Activated CD8-positive, alpha-beta memory T cell treated with anti-CD3 and anti-CD28 coated beads for 36 hours (primary cell): ENCODE data around the gene FRYL. TPM values are rescaled to one million over a fixed set of nuclear protein-coding genes. Genes with fewer than 3 reads are reported as not detected.
"Not testable (repeated sequence)": the region's sequence is repeated elsewhere in the genome, so short reads cannot be mapped to it uniquely, and the experiment has no call there.

Source experiments
- CTCF ChIA-PET: fragments of 350-600 bp; sonication (Branson Sonifier 250); formaldehyde crosslinking; loops from one replicate; lab custom pipeline; 2021; ENCODE audit warnings: antibody characterized with exemption; lab: Charles Lee
- POLR2A ChIA-PET: fragments of 350-600 bp; sonication (Branson Sonifier 250); formaldehyde crosslinking; loops from one replicate; lab custom pipeline; 2021; ENCODE audit warnings: antibody characterized with exemption; lab: Charles Lee
- total RNA-seq, 2 experiments: library from RNA; stranded (reverse); gene quantifications; one replicate each; pipeline ENCODE4 v1.2.3, GENCODE V29; 2021

FRYL gene
- total RNA-seq, 2 experiments from 2014 or later, result 68.7 to 77.1 TPM

DNA sequence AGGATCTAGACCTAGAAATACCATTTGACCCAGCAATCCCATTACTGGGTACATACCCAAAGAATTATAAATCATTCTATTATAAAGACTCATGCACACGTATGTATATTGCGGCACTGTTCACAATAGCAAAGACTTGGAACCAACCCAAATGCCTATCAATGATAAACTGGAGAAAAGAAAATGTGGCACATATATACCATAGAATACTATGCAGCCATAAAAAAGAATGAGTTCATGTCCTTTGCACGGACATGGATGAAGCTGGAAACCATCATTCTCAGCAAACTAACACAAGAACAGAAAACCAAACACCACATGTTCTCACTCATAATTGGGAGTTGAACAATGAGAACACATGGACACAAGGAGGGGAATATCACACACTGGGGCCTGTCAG is 97.2 kb downstream of the FRYL start:
- CTCF ChIA-PET, POLR2A ChIA-PET: not testable (repeated sequence)

DNA sequence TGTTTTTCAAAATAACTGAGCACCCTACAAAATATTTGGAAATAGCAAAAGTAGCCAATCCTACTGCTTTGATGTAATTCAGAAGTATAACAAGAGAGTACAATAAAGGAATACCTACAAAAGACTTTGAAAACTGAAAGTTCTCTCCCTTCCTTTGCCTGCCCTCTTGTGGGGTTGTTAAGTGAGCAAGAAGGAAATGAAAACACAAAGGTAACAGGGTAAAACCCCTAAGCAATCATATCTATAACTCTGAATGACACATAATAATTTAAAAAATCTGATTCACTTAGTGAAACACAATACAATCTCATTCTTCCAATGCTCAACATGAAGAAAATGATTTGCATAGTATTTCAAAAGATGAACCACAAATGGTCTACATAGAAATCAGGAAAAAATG is 98.2 kb downstream of the FRYL start:
- ChIA-PET CTCF (interaction anchor here (0.7 kb wide), 1 partner anchor 57 kb away, joined by 5 read pairs; no protein-coding TSS in a partner anchor), POLR2A (no interaction called here)

- POLR2A ChIA-PET, result no interaction called here
Measured at GRCh38 chr4:48680848-48681568, 99.1 kb downstream of the FRYL start.

GRCh38 chr4:48673537-48673936 is 106.5 kb downstream of the FRYL start:
- ChIA-PET CTCF (no interaction called here), POLR2A (no interaction called here)

More at GRCh38 chr4:48680848-48681568, 99.1 kb downstream of the FRYL start:
- CTCF ChIA-PET, result interaction anchor here (0.7 to 1.3 kb wide), 2 partner anchors 58 to 103 kb away, joined by 4 to 5 read pairs; no protein-coding TSS in a partner anchor

DNA sequence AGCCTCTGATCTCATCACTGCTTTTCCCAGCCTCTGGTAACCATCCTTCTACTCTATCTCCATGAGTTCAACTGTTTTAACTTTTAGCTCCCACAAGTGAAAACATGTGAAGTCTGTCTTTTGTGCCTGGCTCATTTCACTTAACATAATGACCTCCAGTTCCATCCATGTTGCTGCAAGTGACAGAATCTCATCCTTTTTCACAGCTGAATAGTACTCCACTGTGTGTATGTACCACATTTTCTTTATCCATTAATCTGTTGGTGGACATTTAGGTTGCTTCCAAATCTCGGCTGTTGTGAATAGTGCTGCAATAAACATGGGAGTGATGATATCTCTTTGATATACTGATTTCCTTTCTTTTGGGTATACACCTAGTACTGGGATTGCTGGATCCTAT is 109.5 kb downstream of the FRYL start:
- ChIA-PET CTCF (no interaction called here), POLR2A (no interaction called here)

DNA sequence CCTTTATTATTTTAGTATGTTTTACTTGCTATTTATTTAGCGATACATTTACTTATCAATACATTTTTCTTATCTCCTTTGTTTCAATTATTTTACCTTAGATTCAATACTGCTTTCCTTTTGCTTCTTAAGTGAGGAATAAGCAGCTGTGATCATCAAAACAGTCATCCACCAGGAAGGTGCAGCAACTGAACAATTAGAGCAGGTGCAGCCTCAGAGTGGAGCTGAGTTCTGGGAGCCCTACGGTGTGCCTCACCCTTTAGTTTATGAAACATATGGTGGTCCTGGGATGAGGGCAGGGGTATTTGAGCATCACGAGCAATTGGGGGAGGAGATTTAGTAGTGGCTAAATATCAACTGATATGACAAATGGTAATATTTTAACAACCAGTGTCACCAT is 111.0 kb downstream of the FRYL start:
- ChIA-PET POLR2A (no interaction called here), CTCF (no interaction called here)

GRCh38 chr4:48668254-48669017 is 111.6 kb downstream of the FRYL start:
- POLR2A ChIA-PET, result no interaction called here

GRCh38 chr4:48667148-48667547 is 112.9 kb downstream of the FRYL start:
- CTCF ChIA-PET, result no interaction called here

More at GRCh38 chr4:48668254-48669017, 111.6 kb downstream of the FRYL start:
- CTCF ChIA-PET, result no interaction called here

DNA sequence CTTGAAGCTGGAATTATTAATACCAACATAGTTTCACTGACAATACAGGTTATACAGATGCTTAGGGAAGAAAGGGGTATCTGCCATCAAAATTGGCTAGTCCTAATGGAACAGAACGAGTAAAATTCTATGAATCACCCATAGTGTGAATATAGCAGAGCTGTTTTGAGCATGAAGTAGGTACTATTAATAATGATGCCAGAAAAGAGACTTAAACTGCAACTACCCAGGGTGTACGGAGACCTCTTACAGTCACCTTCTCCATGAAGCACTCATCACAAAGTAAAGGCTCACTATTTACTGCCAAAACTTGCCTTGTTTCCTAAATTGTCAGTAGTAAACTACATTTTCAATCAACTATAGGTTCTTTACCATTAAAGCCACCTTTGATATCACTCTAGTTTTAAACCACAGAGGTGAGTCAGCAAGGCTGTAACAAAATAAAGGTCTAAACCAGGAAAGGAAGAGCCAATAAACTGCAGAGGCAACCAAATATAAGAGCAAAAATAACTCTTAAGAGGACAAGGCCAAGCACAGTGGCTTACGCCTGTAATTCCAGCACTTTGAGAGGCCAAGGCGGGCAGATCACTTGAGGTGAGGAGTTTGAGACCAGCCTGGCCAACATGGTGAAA is 114.4 kb downstream of the FRYL start:
- ChIA-PET CTCF (no interaction called here), POLR2A (no interaction called here)

More at GRCh38 chr4:48667148-48667547, 112.9 kb downstream of the FRYL start:
- POLR2A ChIA-PET, result no interaction called here

- POLR2A ChIA-PET, result no interaction called here
- CTCF ChIA-PET, result no interaction called here
Measured at GRCh38 chr4:48664938-48665337, 115.1 kb downstream of the FRYL start.

DNA sequence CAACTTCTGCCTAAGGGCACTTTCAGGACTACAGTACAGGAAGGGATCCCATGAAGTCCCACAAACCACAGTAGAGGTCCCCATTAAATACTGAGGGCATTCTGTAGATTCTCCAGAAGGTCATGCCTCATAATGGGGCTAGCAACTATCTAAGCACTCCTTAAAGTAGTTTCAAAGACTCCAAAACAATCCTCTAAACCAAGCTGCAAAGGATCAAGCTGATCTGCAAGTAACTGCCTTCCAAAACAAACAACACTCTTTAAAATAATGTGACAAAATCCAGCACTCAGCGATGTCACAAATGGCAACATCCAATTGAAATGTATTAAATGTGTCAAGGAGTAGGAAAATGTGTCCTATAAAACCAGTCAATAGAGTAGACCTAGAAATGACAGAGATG is 118.7 kb downstream of the FRYL start:
- POLR2A ChIA-PET, result no interaction called here
- CTCF ChIA-PET, result no interaction called here

DNA sequence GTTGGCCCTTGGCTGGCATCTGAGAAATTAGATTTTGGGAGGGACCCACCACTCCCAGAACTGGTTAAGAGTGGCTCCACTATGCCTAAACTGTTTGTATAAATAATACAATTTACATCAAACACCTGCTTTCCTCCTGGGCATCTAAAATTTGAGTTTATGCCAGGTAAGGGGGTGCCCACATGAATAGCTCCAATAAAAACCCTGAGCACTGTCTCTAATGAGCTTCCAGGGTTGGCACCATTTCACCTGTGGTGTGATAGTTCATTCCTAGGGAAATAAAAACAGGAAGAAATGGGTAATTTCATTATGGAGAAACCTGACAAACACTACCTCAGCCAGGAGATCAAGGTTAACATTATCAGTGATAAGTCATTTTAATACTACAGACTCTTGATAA is 119.7 kb downstream of the FRYL start:
- ChIA-PET CTCF (no interaction called here), POLR2A (no interaction called here)

DNA sequence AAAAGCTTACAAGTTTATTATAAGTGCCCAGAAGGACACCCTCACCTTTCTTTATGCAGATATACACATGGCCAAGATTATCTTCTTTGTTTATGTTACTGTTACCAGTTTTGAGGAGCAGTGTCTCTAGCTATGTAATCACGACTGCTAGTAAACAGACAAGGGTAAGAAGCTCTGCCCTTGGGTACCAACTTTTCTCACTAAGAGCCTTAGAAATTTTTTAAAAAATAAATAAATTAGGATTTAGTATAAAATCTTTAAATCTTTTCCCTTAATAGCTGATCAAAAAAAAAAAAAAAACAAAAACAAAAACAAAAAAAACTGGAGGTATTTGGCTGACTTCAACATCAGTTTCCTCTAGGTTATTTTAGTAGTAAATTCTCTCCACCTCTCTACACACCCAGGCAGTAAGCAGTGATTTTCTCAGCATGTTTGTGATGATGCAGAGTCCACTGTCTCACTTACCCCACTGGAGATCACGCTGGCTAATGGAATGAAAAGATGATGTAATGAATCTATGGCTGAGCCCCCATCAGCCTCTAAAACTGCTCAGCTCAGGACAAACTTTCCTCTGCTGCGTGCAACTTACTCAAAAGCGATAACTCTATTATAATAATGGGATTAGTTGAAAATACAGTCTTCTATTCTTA is 125.9 kb downstream of the FRYL start:
- ChIA-PET CTCF (no interaction called here), POLR2A (interaction anchor here (1.3 kb wide), 1 partner anchor 21 kb away, joined by 4 read pairs; no protein-coding TSS in a partner anchor)

DNA sequence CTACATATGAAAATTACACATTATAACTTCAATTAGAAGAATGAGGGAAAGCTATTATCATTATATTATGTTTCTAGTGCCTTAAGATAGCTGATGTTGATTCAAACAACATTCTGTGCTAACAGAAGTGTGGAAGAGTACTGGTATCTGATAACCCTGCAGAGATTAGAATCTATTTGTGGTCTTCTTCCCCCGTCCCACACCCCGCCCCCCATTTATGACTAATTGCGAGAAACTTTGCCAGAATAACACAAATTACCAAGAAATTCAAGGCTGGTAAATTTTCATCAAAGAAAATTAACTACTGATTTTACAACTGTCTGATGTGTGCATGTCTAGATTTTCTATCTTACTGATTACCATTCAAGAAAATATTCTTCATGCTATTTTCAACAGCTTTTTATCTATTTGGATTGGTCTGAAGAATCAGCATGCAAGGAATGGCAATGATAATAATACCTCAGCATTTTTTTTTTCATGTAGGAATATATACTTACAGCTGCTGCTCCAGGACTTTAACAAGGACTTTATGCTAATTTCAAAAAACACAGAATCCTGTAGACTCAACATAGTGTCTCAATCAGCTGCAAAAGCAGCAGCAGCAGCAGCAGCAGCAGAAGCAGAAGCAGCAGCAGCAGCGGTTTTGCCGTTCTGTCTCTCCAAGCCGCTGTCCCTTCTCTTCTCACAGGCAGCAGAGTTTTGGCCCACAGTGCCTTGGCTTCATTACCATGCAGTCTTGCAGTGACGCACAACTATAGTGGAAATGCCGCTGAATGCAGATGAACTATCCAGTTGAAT is 126.7 kb downstream of the FRYL start:
- ChIA-PET CTCF (interaction anchor here (0.6 kb wide), 1 partner anchor 10 kb away, joined by 3 read pairs; no protein-coding TSS in a partner anchor), POLR2A (no interaction called here)

- CTCF ChIA-PET, result no interaction called here
- POLR2A ChIA-PET, result no interaction called here
Measured at GRCh38 chr4:48651914-48652313, 128.2 kb downstream of the FRYL start.

DNA sequence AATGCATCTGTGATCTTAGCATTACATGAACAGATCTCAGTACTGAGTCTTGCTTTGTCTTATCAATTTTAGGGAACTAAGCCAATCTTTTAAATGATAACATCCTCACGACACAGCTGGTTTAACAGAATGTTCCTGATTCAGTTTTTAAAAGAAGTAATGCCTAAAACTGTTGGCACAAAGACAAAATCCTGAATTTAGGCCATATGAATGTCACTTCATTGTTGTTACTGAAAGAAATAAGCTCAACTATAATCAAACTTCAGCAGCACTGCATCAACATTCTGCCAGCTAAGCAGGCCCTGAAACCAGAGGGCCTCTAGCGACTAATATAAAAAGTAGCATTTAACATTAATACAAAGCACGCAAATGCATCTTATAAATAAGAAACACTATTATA is 130.6 kb downstream of the FRYL start:
- CTCF ChIA-PET, result no interaction called here

DNA sequence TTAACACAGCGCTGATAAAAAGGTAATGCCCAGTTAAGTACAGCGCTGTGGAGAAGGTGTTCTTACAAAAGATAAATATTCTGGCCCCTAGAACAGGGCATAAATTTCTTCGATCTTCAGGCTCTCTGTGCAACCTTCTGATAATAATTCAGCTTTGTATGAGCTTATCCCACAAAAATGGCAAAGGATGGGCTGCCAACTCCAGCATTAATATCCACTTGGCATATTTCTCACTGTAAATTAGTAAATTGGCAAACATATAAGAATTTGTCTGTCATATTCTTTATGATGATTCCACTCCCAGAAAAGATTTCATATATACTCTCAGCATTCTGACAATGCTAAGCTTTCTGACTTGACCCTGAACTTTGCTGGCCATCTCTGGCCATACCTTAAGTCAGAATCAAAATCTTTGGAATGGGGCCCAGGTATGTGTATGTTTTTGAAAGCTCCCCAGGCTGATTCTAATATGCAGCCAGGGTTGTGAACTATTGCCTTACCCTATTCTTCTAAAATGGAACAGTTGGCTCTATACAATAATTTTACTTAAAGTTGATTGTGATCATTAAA is 134.8 kb downstream of the FRYL start:
- ChIA-PET CTCF (no interaction called here), POLR2A (no interaction called here)

More for the DNA sequence above, 130.6 kb downstream of the FRYL start:
- POLR2A ChIA-PET, result no interaction called here
